MCF 10A (cell line): ENCODE measurements around the gene MAP2K5. TPM values are rescaled to one million over a fixed set of nuclear protein-coding genes. Genes with fewer than 3 reads are reported as not detected.

Source experiments
- BruUV-seq: library from RNA; stranded (reverse); fragments of 400-500 nt; replicated peaks from 2 replicates; lab custom pipeline; 2021; lab: Mats Ljungman, UMichigan
- CTCF ChIA-PET: fragments of 300-600 bp; sonication (Branson Sonifier 250); formaldehyde crosslinking; extraction: SDS; loops from one replicate; lab custom pipeline; 2021; ENCODE audit warnings: antibody characterized with exemption, inconsistent platforms; lab: Yijun Ruan, JAX
- POLR2A ChIA-PET: fragments of 300-600, 350-650 bp; sonication (Branson Sonifier 250); formaldehyde crosslinking; extraction: SDS; loops from one replicate; lab custom pipeline; 2020; ENCODE audit warnings: antibody characterized with exemption, inconsistent platforms; lab: Yijun Ruan, JAX
- DNase-seq: peaks from one replicate; pipeline ENCODE4 v3.0.0-alpha.2; 2018; ENCODE audit not compliant: unreplicated experiment
- H3K27ac Mint-ChIP-seq: one replicate; pipeline ENCODE4 v1.8.0; 2022; ENCODE audit warnings: mild to moderate bottlenecking, low read depth, mixed read lengths; ENCODE audit not compliant: unreplicated experiment
- H3K27me3 Mint-ChIP-seq: one replicate; pipeline ENCODE4 v1.8.0; 2022; ENCODE audit warnings: mixed read lengths; ENCODE audit not compliant: insufficient read depth, unreplicated experiment
- H3K36me3 Mint-ChIP-seq: one replicate; pipeline ENCODE4 v1.8.0; 2022; ENCODE audit warnings: mild to moderate bottlenecking, moderate library complexity, mixed read lengths; ENCODE audit not compliant: insufficient read depth, unreplicated experiment
- H3K4me1 Mint-ChIP-seq: one replicate; pipeline ENCODE4 v1.8.0; 2022; ENCODE audit warnings: mixed read lengths; ENCODE audit not compliant: insufficient read depth, unreplicated experiment
- H3K4me3 Mint-ChIP-seq: one replicate; pipeline ENCODE4 v1.8.0; 2022; ENCODE audit warnings: mild to moderate bottlenecking, moderate library complexity, mixed read lengths; ENCODE audit not compliant: unreplicated experiment
- H3K9me3 Mint-ChIP-seq: one replicate; pipeline ENCODE4 v1.8.0; 2022; ENCODE audit warnings: mixed read lengths; ENCODE audit not compliant: unreplicated experiment
- intact Hi-C: fragments of 100-400 bp; cut with micrococcal nuclease; formaldehyde crosslinking; loops from 2 replicates; pipeline ENCODE4 v1.14.1; 2022
- total RNA-seq: library from RNA; stranded (reverse); gene quantifications from 2 replicates; pipeline ENCODE4 v1.2.3, GENCODE V29; 2022
- TF ChIP-seq, protein P1 (sequence below): fragments of 200-600 bp; IDR thresholded peaks from one replicate; pipeline ENCODE4 v1.8.0; 2022; ENCODE audit warnings: antibody characterized with exemption, mild to moderate bottlenecking; ENCODE audit not compliant: unreplicated experiment

The MAP2K5 gene
- total RNA-seq, 1 experiment from 2014 or later, result 24.4 TPM

GRCh38 chr15:67509918-67510317, 32.6 kb upstream of the MAP2K5 start:
- H3K27ac Mint-ChIP-seq, result no peak overlapping the region
- intact Hi-C loops, result no loop called here
- no peak overlapping the region for H3K4me3 Mint-ChIP-seq
- TF ChIP-seq, protein P1, sequence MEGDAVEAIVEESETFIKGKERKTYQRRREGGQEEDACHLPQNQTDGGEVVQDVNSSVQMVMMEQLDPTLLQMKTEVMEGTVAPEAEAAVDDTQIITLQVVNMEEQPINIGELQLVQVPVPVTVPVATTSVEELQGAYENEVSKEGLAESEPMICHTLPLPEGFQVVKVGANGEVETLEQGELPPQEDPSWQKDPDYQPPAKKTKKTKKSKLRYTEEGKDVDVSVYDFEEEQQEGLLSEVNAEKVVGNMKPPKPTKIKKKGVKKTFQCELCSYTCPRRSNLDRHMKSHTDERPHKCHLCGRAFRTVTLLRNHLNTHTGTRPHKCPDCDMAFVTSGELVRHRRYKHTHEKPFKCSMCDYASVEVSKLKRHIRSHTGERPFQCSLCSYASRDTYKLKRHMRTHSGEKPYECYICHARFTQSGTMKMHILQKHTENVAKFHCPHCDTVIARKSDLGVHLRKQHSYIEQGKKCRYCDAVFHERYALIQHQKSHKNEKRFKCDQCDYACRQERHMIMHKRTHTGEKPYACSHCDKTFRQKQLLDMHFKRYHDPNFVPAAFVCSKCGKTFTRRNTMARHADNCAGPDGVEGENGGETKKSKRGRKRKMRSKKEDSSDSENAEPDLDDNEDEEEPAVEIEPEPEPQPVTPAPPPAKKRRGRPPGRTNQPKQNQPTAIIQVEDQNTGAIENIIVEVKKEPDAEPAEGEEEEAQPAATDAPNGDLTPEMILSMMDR, result no peak
- peaks cover 21% of the 10 kb centered on the region for H3K36me3 Mint-ChIP-seq
- BruUV-seq, result no TSS peak
- peaks cover 19% of the 10 kb centered on the region for H3K4me1 Mint-ChIP-seq
- CTCF ChIA-PET, result interaction anchor here (0.7 kb wide), 1 partner anchor 37 kb away, joined by 3 read pairs; no protein-coding TSS in a partner anchor
- H3K27me3 Mint-ChIP-seq, result no peaks in the 10 kb centered on the region
- no peaks in the 10 kb centered on the region for H3K9me3 Mint-ChIP-seq
- no peak for DNase-seq
- POLR2A ChIA-PET, result interaction anchor here (0.9 to 3.1 kb wide), 2 partner anchors 11 to 33 kb away, joined by 3 to 19 read pairs; partner anchors contain the start of genes C15orf61 and MAP2K5

DNA sequence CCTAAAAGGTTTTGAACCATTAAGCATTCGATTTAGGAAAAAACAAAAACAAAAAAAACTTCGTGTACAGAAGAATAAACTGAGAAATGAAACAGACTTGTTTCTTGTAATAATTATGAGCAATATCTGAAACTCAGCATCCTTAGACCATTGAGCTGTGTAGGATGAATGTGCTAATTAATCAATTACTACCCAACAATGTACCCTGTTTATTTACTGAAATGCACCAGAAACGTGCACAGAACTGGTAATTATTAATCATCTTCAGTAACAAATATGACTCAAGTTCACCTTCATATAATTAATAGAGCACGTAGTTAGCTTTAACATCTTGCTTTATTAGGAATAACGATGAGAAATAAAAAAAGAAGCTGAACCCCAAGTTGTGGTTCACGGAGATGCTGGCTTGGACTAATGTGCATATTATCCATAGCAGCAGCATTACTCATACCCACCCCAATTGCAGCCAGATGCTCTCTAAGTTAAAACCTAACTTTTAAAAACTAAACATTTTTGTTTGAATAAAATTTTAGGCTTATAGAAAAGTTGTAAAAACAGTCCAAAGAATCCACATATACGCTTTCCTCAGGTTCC, 31.8 kb upstream of the MAP2K5 start:
- Mint-ChIP-seq H3K27ac (no peak overlapping the region), H3K9me3 (no peaks in the 10 kb centered on the region), H3K27me3 (no peaks in the 10 kb centered on the region), H3K4me1 (peaks cover 16% of the 10 kb centered on the region), H3K4me3 (no peak overlapping the region), H3K36me3 (peaks cover 25% of the 10 kb centered on the region)
- TF ChIP-seq, protein P1, result no peak
- POLR2A ChIA-PET, result interaction anchor here (0.6 to 3.1 kb wide), 5 partner anchors 10 to 621 kb away, joined by 3 to 19 read pairs (median 3); partner anchors contain the start of genes C15orf61 and MAP2K5
- DNase-seq, result no peak
- CTCF ChIA-PET, result interaction anchor here (0.7 kb wide), 1 partner anchor 36 kb away, joined by 3 read pairs; no protein-coding TSS in a partner anchor
- no TSS peak for BruUV-seq
- intact Hi-C loops, result no loop called here

- CTCF ChIA-PET, result no interaction called here
These were observed 30.9 kb upstream of the MAP2K5 start for GRCh38 chr15:67511606-67512005.

GRCh38 chr15:67512140-67512539, 30.4 kb upstream of the MAP2K5 start:
- Mint-ChIP-seq H3K4me3 (no peak overlapping the region), H3K36me3 (peaks cover 38% of the 10 kb centered on the region), H3K27ac (no peak overlapping the region), H3K9me3 (no peaks in the 10 kb centered on the region), H3K4me1 (peaks cover 5% of the 10 kb centered on the region), H3K27me3 (no peaks in the 10 kb centered on the region)
- CTCF ChIA-PET, result no interaction called here
- no peak for DNase-seq
- TF ChIP-seq, protein P1, result no peak
- POLR2A ChIA-PET, result interaction anchor here (0.6 to 3.1 kb wide), 2 partner anchors 8 to 279 kb away, joined by 3 to 19 read pairs; partner anchors contain the start of gene C15orf61
- no TSS peak for BruUV-seq
- intact Hi-C loops, result no loop called here

More at GRCh38 chr15:67511606-67512005, 30.9 kb upstream of the MAP2K5 start:
- H3K27me3 Mint-ChIP-seq, result no peaks in the 10 kb centered on the region
- H3K36me3 Mint-ChIP-seq, result peaks cover 33% of the 10 kb centered on the region
- no TSS peak for BruUV-seq
- POLR2A ChIA-PET, result interaction anchor here (0.6 to 3.1 kb wide), 3 partner anchors 9 to 622 kb away, joined by 3 to 19 read pairs (median 4); partner anchors contain the start of gene C15orf61
- H3K4me3 Mint-ChIP-seq, result no peak overlapping the region
- no peak for DNase-seq
- no peaks in the 10 kb centered on the region for H3K9me3 Mint-ChIP-seq
- TF ChIP-seq, protein P1, result no peak
- no peak overlapping the region for H3K27ac Mint-ChIP-seq
- peaks cover 10% of the 10 kb centered on the region for H3K4me1 Mint-ChIP-seq
- intact Hi-C loops, result no loop called here
